NCI-H774 (cell line): ENCODE measurements around the gene STAG3.
"Not testable (repeated sequence)": the region's sequence is repeated elsewhere in the genome, so short reads cannot be mapped to it uniquely, and the experiment has no call there.

ENCODE experiments used
- DNase-seq: peaks from one replicate; lab custom pipeline; 2025; lab: John Stamatoyannopoulos, UW

The STAG3 gene

GRCh38 chr7:100173806-100174495 is 3.8 kb upstream of the STAG3 start:
- DNase-seq, result no peak

GRCh38 chr7:100174582-100174981 is 3.1 kb upstream of the STAG3 start:
- DNase-seq, result no peak

DNA sequence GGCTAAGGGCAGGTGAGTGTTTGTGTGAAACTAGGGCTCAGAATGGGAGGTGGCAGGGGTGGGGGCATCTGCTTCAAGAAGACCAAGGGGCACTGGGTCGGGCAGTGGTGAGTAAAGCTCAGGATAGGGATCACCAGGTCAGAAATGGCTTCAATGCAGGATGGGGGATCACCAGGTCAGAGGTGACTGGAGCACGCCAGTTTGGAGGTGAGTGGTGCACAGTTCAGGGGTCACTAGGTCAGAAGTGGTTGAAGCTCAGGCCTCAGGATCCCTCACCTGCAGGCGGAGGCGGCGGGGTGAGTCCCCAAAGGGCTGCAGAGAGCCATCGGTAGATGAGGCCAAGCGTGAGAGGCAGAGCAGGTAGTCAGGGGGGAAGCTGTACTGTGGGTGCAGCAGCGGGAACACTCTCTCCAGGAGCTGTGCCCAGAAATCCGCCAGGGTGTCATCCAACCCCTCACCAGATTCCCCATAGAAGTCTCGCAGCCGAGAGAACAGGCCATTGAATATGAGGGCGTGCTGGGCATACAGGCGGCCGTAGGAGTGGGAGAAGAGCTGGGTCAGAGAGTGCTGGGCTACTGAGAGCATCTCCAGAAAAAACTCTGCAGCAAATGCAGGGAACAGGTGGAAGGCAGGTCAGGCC is 2.3 kb upstream of the STAG3 start:
- DNase-seq, result no peak

DNA sequence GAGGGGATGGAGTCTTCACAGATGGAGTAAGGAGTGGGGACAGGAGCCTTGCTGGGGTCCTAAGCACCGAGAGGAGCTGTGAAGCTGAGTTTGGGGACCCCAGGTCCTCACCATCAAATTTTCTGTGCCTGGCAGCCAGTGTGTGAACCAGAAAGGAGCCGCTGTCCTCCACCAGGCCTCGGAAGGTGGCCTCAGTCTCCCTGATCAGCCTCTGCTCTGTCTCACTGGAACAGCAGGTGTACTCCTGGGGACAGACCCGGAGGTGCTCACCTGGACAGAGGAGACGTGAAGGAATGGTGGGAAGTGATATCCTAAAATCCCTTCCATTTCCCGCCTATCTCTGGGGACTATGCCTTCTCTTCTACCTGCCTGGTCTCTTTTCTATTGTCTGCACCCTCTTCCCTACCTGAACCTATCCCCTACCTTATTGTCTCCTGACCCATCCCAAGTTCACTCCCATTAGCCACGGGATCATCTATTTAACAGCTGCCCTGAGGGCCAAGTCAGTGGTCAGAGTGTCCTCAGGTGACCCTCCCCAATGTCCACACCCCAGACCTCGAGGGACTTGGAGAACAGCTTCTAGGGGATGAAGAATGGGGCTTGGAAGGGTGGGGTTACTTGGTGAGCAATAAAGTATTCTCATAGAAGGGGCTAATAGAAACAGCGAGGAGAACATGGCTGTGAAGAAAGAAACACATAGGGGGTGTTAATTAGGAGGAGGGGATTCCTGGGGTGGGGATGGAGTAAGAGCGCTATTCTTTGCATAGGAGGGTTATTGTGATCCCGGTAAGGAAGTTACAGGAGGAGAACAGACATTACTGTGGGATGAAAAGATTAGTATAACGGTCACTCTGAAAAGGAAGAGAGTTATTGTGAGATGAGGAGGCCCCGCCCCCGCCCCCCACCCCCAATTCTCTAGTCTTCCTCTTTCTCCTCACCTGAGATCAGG is 1.3 kb upstream of the STAG3 start:
- no peak for DNase-seq

DNA sequence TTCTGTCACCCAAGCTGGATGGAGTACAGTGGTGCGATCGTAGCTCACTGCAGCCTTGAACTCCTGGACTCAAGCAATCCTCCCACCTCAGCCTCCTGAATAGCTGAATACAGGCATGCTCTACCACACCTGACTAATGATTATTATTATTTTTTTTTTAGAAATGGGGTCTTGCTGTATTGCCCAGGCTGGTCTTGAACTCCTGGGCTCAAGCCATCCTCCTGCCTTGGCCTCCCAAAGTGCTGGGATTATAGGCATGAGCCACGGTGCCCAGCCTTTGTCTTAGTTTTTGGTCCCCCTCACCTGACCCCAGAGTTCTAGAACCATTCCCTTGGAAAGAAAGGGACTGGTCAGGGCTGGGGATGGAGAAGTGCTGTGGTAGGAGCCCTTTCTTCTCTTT is 2.4 kb downstream of the STAG3 start:
- DNase-seq, result not testable (repeated sequence)

GRCh38 chr7:100182616-100183015 is 4.9 kb downstream of the STAG3 start:
- not testable (repeated sequence) for DNase-seq

- not testable (repeated sequence) for DNase-seq
Measured at GRCh38 chr7:100183090-100183489, 5.4 kb downstream of the STAG3 start.

DNA sequence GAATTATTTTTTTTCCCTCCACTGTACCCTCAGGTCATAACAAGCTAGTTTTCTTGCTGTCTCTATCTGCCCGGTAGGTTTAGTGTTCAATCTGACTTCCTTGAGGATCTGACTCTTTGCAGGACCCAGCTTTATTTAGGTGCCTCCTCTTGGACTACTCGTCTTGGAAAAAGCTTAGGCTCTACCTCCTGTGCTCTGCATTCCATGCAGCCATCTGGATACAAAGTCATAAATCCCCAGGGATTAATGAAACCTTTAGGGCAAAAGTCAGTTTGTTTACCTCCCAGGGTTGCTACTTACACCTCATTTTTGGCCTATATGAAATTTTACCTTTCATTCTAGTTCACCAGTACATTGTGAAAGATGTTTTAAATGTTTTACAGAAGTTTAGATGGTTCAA is 8.0 kb downstream of the STAG3 start:
- DNase-seq, result no peak

DNA sequence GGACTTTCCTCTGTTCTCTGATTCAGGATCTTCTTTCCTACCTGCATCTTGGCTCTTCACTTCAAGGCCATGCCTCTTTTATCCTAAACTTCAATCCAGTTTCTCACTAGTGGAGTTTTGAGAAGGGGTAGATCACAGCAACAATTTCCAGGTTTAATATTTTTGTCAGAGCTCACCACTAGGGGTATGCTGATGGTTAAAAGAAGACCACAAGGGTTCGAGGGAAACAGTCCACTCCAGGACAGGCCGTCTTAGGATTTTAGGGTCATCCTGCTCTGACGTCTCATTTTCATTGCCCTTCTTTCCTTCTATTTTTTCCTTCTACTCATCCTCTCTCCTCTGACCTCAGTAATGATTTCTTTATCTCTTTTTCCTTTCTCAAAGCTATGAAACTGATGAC is 11.3 kb downstream of the STAG3 start:
- no peak for DNase-seq

GRCh38 chr7:100190048-100190711 is 12.5 kb downstream of the STAG3 start:
- no peak for DNase-seq

- no peak for DNase-seq
Measured at GRCh38 chr7:100191775-100192174, 14.1 kb downstream of the STAG3 start.

DNA sequence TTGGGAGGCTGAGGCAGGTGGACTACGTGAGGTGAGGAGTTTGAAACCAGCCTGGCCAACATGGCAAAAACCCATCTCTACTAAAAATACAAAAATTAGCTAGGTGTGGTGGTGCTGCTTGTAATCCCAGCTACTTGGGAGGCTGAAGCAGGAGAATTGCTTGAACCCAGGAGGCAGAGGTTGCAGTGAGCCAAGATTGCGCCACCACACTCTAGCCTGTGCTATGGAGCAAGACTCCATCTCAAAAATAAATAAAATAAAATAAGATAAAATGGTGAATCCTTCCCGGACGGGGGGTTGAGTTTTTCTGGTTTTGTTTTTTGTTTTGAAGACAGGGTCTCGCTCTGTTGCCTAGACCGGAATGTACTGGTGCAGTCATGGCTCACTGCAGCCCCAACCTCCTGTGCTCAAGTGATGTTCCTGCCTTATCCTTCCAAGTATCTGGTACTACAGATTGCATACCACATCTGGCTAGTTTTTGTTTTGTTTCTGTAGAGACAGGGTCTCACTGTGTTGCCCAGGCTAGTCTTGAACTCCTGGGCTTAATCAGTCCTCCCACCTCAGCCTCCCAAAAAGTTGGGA is 14.7 kb downstream of the STAG3 start:
- DNase-seq, result not testable (repeated sequence)

GRCh38 chr7:100192969-100193368 is 15.3 kb downstream of the STAG3 start:
- DNase-seq, result no peak

DNA sequence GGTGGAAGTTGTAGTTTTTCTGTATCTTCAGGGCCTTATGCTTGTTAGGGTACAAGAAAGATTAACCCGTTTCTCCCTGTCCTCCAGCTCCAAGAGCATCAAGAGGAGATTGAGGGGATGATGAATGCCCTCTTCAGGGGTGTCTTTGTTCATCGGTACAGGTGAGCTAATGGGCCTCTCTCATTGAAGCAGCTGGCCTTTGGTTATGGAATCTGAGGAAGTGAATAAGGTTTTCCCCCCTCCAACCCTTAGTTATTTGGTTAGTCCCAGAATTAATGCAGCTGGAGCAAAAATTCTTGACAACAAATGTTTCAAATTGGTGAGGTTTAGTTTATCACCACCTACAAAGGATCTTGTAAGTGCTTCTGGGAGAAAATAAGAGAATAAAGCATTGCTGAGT is 17.5 kb downstream of the STAG3 start:
- DNase-seq, result no peak

- DNase-seq, result not testable (repeated sequence)
Measured at GRCh38 chr7:100195901-100196322, 18.2 kb downstream of the STAG3 start.

GRCh38 chr7:100198266-100198665 is 20.5 kb downstream of the STAG3 start:
- DNase-seq, result no peak

GRCh38 chr7:100200693-100201092 is 23.0 kb downstream of the STAG3 start:
- no peak for DNase-seq

DNA sequence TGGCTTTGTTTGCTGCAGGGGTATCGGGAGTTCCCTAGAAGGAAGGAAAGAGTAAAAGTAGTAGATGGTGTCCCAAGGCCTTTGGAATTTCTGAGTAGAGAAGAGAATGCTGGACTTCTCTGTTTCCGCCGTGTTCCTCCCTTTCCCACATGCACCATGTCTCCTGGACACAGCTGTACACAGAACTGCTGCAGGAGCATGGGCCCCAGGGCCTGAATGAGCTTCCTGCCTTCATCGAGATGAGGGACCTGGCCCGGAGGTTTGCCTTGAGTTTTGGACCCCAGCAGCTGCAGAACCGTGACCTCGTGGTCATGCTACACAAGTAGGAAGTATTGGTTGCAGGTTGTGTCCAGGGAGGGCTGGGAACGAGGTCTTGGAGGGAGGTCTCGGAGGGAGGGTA is 26.7 kb downstream of the STAG3 start:
- no peak for DNase-seq

DNA sequence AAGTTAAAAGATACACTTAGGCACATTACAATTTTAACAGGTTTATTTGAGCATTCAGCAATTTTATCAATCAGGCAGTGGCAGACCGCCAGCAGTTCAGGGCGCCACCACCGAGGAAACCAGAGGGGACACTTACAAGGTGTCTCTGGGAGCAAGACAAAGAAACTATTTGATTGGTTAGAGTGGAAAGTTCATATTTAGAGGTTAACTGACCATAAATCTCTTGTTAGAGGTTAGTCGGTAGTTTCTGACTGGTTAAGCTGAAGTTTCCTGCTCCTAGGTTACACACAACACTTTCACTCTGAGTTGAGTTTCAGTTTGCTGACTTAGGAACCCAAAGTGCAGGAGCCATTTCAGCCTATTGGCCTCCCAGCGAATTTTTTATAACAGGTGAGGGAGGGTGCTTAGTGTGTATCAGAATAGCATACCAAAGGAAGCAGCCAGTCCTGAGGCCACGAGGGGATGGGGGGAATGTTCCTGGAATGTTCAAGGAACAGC is 31.2 kb downstream of the STAG3 start:
- no peak for DNase-seq

- no peak for DNase-seq
Measured at GRCh38 chr7:100209493-100209892, 31.8 kb downstream of the STAG3 start.

DNA sequence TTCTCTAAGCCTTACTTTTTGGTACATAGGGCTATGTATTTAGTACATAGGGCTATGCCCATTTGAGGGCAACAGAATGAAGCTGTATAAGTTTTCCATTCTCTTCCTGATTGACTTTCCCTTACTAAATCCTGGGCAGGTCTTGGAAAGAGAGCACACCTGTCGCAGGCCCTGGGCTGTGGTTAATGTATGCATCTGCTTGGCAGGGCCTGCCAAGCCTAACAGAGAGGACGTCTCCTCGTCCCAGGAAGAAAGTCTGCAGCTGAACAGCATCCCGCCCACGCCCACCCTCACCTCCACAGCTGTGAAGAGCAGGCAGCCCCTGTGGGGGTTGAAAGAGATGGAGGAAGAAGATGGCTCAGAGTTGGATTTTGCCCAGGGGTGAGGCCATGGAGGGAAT is 33.1 kb downstream of the STAG3 start:
- DNase-seq, result no peak

DNA sequence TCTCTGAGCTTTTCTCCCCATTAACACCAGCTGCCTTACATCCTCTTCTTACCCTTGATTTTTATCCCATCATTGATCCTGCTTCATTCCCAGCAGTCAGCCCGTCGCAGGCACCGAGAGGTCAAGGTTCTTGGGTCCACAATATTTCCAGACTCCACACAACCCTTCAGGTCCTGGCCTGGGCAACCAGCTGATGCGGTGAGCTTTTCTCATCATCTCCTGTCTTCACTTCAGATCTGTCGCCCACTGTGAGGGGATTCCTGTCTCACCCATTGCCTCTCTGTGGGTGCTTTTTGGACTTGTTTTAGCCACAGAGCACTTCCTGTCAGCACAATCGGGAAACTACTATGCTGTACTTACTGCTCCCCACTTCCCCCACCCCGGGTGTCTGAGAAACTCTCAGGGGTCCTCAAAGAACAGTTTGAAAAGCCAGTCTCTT is 33.6 kb downstream of the STAG3 start:
- no peak for DNase-seq
